ENCODE measurements around the gene HASPIN.

DNA sequence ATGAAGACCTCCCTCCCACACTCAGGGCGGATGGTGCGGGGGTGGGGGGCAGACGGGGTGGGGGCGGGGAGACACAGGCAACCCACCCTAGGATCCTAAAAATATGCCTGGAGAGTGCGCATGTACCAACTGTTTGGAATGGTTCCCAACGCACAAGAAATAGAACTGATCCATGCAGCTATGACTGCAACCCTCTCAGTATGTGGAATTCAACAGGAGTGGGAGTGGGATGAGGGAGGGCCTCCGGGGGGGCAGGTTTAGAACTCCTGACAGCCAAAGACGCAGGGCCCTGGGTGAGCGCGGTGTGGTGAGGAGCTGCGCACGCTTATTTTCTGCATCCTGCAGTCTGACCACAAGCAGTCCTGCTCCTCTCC is 26.6 kb upstream of the HASPIN start:
- TF ChIP-seq GATA2 (IDR thresholded peaks at IDR 0.05; ENCODE audit: low read depth, low read length) = no peak
- no peak for TF ChIP-seq GATA3 (IDR thresholded peaks at IDR 0.05; ENCODE audit: low read depth, low read length)
